SK-N-MC (cell line): ENCODE measurements around the gene GPRC5C.

ENCODE experiments used
- DNase-seq: peaks from one replicate; pipeline ENCODE4 v3.0.0-alpha.2; 2011; ENCODE audit warnings: low read depth, low spot score
- H3K27ac ChIP-seq: fragments of 200-600 bp; sonication (generic); 2 replicates; pipeline ENCODE4 v1.5.1; 2016; ENCODE audit warnings: mixed run types
- H3K36me3 ChIP-seq: fragments of 200-600 bp; sonication (generic); 2 replicates; pipeline ENCODE4 v1.6.1; 2017; ENCODE audit warnings: antibody characterized with exemption, low read length, mixed read lengths; ENCODE audit not compliant: insufficient read depth
- H3K4me3 ChIP-seq: fragments of 200-600 bp; sonication (generic); 2 replicates; pipeline ENCODE4 v1.5.1; 2016
- H3K9ac ChIP-seq: fragments of 200-600 bp; sonication (generic); 2 replicates; pipeline ENCODE4 v1.8.0; 2017; ENCODE audit warnings: mixed run types, mixed read lengths; ENCODE audit not compliant: insufficient read length
- H3K9me3 ChIP-seq: fragments of 200-600 bp; sonication (generic); 2 replicates; pipeline ENCODE4 v1.6.1; 2017; ENCODE audit warnings: low read depth, mild to moderate bottlenecking, antibody characterized with exemption, low read length, moderate library complexity, mixed read lengths
- EZH2 ChIP-seq: fragments of 200-600 bp; sonication (generic); IDR thresholded peaks from one replicate; pipeline ENCODE4 v1.6.1; 2017; ENCODE audit warnings: antibody characterized with exemption
- FOXP2 ChIP-seq: optimal IDR thresholded peaks from 2 replicates; pipeline ENCODE3; 2011; ENCODE audit warnings: mild to moderate bottlenecking, moderate library complexity; ENCODE audit not compliant: insufficient read depth; ENCODE audit errors: extremely low read length, control extremely low read depth
- POLR2AphosphoS5 ChIP-seq: IDR thresholded peaks from 2 replicates; pipeline ENCODE4 v1.6.1; 2012; ENCODE audit warnings: mild to moderate bottlenecking, low read depth, low read length, borderline replicate concordance

Gene GPRC5C

DNA sequence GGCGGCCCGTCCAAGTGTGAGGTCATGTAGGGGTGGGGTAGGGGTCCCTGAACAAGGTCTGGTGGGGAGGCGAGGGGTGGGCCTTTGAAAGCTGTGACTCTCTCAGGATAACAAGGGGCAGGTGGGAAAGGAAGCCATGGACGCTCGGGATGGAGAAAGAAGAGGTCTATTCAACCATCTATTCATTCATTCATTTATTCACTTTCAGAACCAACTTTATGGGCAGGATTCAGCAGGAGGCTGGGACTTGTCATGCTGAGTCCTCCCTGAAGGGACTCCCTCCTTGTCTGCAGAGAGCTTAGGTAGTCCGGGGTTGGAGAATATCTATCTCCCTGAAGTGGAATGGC, 25.9 kb downstream of the GPRC5C start:
- DNase-seq = no peak
- no peaks in the 10 kb centered on the region for H3K36me3 ChIP-seq
- H3K9ac ChIP-seq = no peak overlapping the region
- H3K4me3 ChIP-seq = no peak overlapping the region
- H3K9me3 ChIP-seq = no peaks in the 10 kb centered on the region
- no peak overlapping the region for H3K27ac ChIP-seq
- no peak for TF ChIP-seq EZH2
- TF ChIP-seq POLR2AphosphoS5 = no peak
- no peak for TF ChIP-seq FOXP2

DNA sequence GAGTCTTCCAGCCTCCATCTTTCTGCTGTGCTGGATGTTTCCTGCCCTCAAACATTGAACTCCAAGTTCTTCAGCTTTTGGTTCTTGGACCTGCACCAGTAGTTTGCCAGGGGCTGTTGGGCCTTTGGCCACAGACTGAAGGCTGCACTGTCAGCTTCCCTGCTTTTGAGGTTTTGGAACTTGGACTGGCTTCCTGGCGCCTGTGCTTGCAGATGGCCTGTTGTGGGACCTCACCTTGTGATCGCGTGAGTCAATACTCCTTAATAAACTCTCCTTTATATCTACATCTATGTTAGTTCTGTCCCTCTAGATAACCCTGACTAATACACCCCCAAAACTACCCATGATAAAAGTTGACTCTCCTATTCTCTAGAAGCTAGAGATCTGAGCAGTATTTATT, 26.9 kb downstream of the GPRC5C start:
- TF ChIP-seq FOXP2 (no peak), POLR2AphosphoS5 (no peak), EZH2 (no peak)
- Histone ChIP-seq H3K27ac (no peak overlapping the region), H3K4me3 (no peak overlapping the region), H3K9me3 (no peaks in the 10 kb centered on the region), H3K36me3 (no peaks in the 10 kb centered on the region), H3K9ac (no peak overlapping the region)
- DNase-seq = no peak

DNA sequence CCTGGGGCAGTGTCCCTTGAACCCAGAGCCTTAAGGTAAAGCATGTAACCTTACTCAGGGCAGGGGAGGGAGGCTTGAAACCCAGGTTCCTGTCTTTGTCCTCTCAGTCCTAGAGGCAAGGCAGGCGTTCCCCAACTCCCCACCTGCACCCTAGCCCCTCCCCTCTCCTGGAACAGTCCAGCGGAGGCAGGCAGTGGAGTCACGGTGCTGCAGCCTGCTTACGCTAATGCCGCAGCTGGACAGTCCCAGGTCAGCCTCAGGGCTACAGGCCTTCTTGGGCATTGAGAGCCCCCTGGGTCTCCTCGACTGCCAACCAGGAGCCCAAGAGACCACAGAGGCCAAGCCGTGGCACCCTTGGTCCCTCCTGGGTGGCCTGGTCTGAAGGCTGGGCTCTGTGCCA, 27.7 kb downstream of the GPRC5C start:
- no peak for DNase-seq
- Histone ChIP-seq H3K9me3 (no peaks in the 10 kb centered on the region), H3K9ac (no peak overlapping the region), H3K36me3 (no peaks in the 10 kb centered on the region), H3K27ac (no peak overlapping the region), H3K4me3 (no peak overlapping the region)
- TF ChIP-seq EZH2 = no peak
- no peak for TF ChIP-seq POLR2AphosphoS5
- no peak for TF ChIP-seq FOXP2

DNA sequence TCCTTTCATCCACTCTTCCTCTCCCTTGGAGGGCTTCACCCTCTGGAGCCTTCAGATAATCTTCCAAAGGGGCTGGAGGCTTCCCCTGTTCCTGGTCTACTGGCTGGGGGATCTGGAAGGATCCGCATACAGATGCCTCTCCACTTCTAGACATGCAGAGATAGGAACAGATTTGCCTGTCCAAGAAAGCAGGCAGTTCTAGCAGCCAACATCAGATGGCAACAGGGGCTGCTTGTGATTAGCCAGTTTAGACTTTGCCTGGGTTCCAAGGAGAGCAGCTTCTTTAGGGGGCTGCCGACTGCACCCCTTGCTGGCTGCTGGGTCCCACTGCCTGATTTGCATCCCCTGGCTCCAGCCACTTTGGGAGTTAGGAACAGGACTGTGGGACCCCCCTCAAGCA, 28.4 kb downstream of the GPRC5C start:
- Histone ChIP-seq H3K4me3 (no peak overlapping the region), H3K36me3 (no peaks in the 10 kb centered on the region), H3K27ac (no peak overlapping the region), H3K9me3 (no peaks in the 10 kb centered on the region), H3K9ac (no peak overlapping the region)
- TF ChIP-seq EZH2 = no peak
- TF ChIP-seq FOXP2 = no peak
- TF ChIP-seq POLR2AphosphoS5 = no peak
- DNase-seq = no peak

DNA sequence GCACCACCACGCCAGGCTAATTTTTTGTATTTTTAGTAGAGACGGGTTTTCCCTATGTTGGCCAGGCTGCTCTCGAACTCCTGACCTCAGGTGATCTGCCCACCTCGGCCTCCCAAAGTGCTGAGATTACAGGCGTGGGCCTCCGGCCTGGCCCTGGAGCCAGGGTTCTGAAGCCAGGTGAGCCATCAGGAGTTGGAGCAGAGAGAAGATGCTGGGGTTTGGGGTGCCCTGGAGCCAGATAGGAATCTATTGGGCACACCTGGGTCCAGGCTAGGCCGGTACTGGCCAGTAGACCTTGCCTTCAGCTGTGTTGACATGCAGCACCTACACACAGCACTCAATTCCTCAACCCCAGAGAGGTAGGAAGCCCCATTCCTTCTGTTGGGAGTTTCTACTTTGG, 29.1 kb downstream of the GPRC5C start:
- Histone ChIP-seq H3K36me3 (no peaks in the 10 kb centered on the region), H3K9ac (no peak overlapping the region), H3K9me3 (no peaks in the 10 kb centered on the region), H3K4me3 (no peak overlapping the region), H3K27ac (no peak overlapping the region)
- DNase-seq = no peak
- TF ChIP-seq POLR2AphosphoS5 (no peak), FOXP2 (no peak), EZH2 (no peak)

DNA sequence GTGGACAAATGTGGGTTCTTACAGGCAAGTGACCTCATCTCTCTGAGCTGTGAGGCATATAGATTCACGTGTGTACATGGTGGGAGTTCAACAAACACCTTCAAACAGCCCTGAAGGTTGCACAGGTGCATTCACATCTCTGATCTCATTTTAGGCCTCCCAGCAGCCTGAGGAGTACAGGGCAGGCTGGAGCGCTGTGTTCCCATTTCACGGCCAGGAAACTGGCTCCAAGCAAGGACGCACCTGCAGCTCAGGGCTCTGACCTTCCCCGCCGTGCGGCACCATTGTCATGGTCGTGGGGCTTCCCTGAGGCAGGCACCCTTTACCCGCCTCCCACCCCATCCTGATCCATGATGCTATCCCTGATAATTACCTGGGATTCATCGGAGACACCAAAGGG, 29.7 kb downstream of the GPRC5C start:
- no peak overlapping the region for H3K9ac ChIP-seq

DNA sequence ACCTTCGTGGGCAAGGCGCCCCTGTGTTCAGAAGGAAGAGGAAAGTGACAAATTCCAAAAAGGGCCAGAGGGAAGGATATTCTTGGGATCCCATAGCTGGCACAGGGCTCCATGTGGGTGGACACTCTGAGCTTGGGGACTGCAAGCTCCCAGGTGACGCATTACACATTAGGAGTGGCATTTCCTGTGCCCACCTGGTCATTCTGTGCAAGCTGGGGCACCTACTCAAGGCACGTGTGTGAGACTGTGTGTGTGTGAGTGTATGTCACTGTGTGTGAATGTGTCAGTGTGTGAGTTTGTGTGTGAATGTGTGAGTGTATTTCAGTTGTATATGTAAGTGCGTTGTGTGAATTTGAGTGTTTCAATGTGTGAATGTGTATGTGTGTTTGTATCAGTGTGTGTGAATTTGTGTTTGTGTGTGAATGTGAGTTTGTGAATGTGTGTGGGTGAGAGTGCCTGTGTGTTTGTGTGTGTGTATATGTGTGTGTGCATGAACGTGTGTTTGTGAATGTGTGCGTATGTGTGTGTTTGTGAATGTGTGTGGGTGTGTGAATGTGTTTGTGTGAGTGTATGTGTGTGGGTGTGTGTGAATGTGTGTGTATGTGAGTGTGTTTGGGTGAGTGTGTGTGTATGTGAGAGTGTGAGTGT, 33.0 kb downstream of the GPRC5C start:
- Histone ChIP-seq H3K9me3 (no peaks in the 10 kb centered on the region), H3K27ac (no peak overlapping the region), H3K4me3 (no peak overlapping the region), H3K9ac (no peak overlapping the region), H3K36me3 (no peaks in the 10 kb centered on the region)
- TF ChIP-seq POLR2AphosphoS5 = no peak
- no peak for TF ChIP-seq EZH2
- no peak for TF ChIP-seq FOXP2
- DNase-seq = no peak

More for the DNA sequence above, 29.7 kb downstream of the GPRC5C start:
- TF ChIP-seq POLR2AphosphoS5 (no peak), EZH2 (no peak), FOXP2 (no peak)
- no peaks in the 10 kb centered on the region for H3K36me3 ChIP-seq
- H3K27ac ChIP-seq = no peak overlapping the region
- H3K4me3 ChIP-seq = no peak overlapping the region
- no peaks in the 10 kb centered on the region for H3K9me3 ChIP-seq
- DNase-seq = no peak

DNA sequence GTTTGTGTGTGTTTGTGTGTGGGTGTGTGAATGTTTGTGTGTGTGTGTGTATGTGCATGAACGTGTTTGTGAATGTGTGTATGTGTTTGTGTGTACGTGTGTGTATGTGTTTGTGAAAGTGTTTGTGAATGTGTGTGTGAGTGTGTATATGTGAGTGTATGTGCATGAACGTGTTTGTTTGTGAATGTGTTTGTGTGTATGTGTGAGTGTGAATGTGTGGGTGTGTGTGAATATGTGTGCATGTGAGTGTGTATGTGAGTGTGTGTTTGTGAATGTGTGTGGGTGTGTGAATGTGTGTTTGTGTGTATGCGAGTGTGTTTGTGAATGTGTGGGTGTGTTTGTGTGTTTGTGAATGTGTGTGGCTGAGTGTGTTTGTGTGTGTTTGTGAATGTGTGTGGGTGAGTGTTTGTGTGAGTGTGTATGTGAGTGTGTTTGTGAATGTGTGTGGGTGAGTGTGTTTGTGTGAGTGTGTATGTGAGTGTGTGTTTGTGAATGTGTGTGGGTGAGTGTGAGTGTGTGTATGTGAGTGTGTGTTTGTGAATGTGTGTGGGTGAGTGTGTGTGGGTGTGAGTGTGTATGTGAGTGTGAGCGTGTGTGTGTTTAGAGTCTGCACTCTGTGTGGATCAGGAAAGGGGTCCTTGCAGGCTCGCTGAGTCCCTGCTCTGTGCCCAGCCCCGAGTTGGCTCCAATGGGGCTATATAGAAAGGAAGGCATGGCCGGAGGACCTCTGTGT, 33.7 kb downstream of the GPRC5C start:
- no peak overlapping the region for H3K27ac ChIP-seq
- no peaks in the 10 kb centered on the region for H3K9me3 ChIP-seq
- H3K9ac ChIP-seq = no peak overlapping the region
- no peak for DNase-seq
- TF ChIP-seq FOXP2 (no peak), EZH2 (no peak), POLR2AphosphoS5 (no peak)
- no peaks in the 10 kb centered on the region for H3K36me3 ChIP-seq
- H3K4me3 ChIP-seq = no peak overlapping the region
